ENCODE data around the gene SLC36A3.

DNA sequence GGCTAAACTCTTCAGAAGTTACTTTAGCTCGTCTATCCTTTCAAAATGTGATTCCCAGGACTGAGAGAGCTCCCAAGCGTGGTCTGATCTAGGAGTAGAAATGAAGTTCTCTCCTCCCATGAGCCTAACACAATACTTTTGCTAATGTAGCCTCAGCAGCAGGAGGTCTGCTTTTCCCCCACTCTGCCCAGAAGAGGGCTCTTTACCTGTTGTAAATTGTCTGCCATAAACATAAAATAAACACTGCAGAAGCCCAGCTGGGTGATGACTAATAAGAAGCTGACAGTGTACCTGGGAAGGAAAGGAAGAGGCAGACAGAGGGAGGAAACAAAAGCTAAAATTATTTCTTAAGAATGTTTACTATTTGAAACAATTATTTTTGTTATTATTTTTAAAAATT, 15.4 kb downstream of the SLC36A3 start:
- TF ChIP-seq POLR2A (IDR thresholded peaks at IDR 0.05) (no peak), POLR2AphosphoS5 (IDR thresholded peaks at IDR 0.05) (no peak)
- TF ChIP-seq, protein P1, sequence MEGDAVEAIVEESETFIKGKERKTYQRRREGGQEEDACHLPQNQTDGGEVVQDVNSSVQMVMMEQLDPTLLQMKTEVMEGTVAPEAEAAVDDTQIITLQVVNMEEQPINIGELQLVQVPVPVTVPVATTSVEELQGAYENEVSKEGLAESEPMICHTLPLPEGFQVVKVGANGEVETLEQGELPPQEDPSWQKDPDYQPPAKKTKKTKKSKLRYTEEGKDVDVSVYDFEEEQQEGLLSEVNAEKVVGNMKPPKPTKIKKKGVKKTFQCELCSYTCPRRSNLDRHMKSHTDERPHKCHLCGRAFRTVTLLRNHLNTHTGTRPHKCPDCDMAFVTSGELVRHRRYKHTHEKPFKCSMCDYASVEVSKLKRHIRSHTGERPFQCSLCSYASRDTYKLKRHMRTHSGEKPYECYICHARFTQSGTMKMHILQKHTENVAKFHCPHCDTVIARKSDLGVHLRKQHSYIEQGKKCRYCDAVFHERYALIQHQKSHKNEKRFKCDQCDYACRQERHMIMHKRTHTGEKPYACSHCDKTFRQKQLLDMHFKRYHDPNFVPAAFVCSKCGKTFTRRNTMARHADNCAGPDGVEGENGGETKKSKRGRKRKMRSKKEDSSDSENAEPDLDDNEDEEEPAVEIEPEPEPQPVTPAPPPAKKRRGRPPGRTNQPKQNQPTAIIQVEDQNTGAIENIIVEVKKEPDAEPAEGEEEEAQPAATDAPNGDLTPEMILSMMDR (IDR thresholded peaks at IDR 0.05): no peak
